ENCODE measurements around the gene C20orf202.

Gene C20orf202

GRCh38 chr20:1205802-1206201 is 2.5 kb downstream of the C20orf202 start:
- TF ChIP-seq FOXP2 (optimal IDR thresholded peaks at IDR 0.05; ENCODE audit: borderline replicate concordance, extremely low read depth, extremely low read length, insufficient read depth) (no peak), REST (IDR thresholded peaks at IDR 0.05; ENCODE audit: insufficient read depth in 1 of 2, low read depth in 2 of 2, low read length in 2 of 2) (no peak), SIN3A (IDR thresholded peaks at IDR 0.05; ENCODE audit: borderline replicate concordance, insufficient read depth, low read length) (no peak), POLR2AphosphoS5 (IDR thresholded peaks at IDR 0.05; ENCODE audit: low read depth, low read length) (no peak), TAF1 (IDR thresholded peaks at IDR 0.05; ENCODE audit: borderline replicate concordance, insufficient read depth, low read length) (no peak)

- TF ChIP-seq TAF1 (IDR thresholded peaks at IDR 0.05; ENCODE audit: borderline replicate concordance, insufficient read depth, low read length), result no peak
Observed at GRCh38 chr20:1206366-1207148, 3.3 kb downstream of the C20orf202 start.

GRCh38 chr20:1207293-1207878 is 4.1 kb downstream of the C20orf202 start:
- no peak for TF ChIP-seq TAF1 (IDR thresholded peaks at IDR 0.05; ENCODE audit: borderline replicate concordance, insufficient read depth, low read length)
- TF ChIP-seq SIN3A (IDR thresholded peaks at IDR 0.05; ENCODE audit: borderline replicate concordance, insufficient read depth, low read length), result no peak
- no peak for TF ChIP-seq REST (IDR thresholded peaks at IDR 0.05; ENCODE audit: insufficient read depth in 1 of 2, low read depth in 2 of 2, low read length in 2 of 2)
- no peak for TF ChIP-seq POLR2AphosphoS5 (IDR thresholded peaks at IDR 0.05; ENCODE audit: low read depth, low read length)
- TF ChIP-seq FOXP2 (optimal IDR thresholded peaks at IDR 0.05; ENCODE audit: borderline replicate concordance, extremely low read depth, extremely low read length, insufficient read depth), result no peak

- TF ChIP-seq SIN3A (IDR thresholded peaks at IDR 0.05; ENCODE audit: borderline replicate concordance, insufficient read depth, low read length), result no peak
- TF ChIP-seq TAF1 (IDR thresholded peaks at IDR 0.05; ENCODE audit: borderline replicate concordance, insufficient read depth, low read length), result no peak
- TF ChIP-seq POLR2AphosphoS5 (IDR thresholded peaks at IDR 0.05; ENCODE audit: low read depth, low read length), result no peak
- TF ChIP-seq FOXP2 (optimal IDR thresholded peaks at IDR 0.05; ENCODE audit: borderline replicate concordance, extremely low read depth, extremely low read length, insufficient read depth), result no peak
- no peak for TF ChIP-seq REST (IDR thresholded peaks at IDR 0.05; ENCODE audit: insufficient read depth in 1 of 2, low read depth in 2 of 2, low read length in 2 of 2)
Observed at GRCh38 chr20:1209447-1210387, 6.5 kb downstream of the C20orf202 start.

- TF ChIP-seq FOXP2 (optimal IDR thresholded peaks at IDR 0.05; ENCODE audit: borderline replicate concordance, extremely low read depth, extremely low read length, insufficient read depth) (no peak), REST (IDR thresholded peaks at IDR 0.05; ENCODE audit: insufficient read depth in 1 of 2, low read depth in 2 of 2, low read length in 2 of 2) (no peak), SIN3A (IDR thresholded peaks at IDR 0.05; ENCODE audit: borderline replicate concordance, insufficient read depth, low read length) (no peak), POLR2AphosphoS5 (IDR thresholded peaks at IDR 0.05; ENCODE audit: low read depth, low read length) (no peak), TAF1 (IDR thresholded peaks at IDR 0.05; ENCODE audit: borderline replicate concordance, insufficient read depth, low read length) (no peak)
Observed at GRCh38 chr20:1210501-1210900, 7.2 kb downstream of the C20orf202 start.

Data from PFSK-1 (cell line).